GM12864 (cell line): ENCODE data around the gene CARMIL1.

Experiments used
- DNase-seq: peaks from one replicate; pipeline ENCODE4 v3.0.0-alpha.2; 2011; ENCODE audit warnings: low read depth
- H3K4me3 ChIP-seq: 2 replicates; pipeline ENCODE4 v1.5.1; 2011; ENCODE audit warnings: mild to moderate bottlenecking, low read depth, low read length, control low read depth
- CTCF ChIP-seq: IDR thresholded peaks from 2 replicates; pipeline ENCODE4 v1.5.1; 2011; ENCODE audit warnings: low read depth, mild to moderate bottlenecking, moderate library complexity, low read length, control low read depth, inconsistent platforms; ENCODE audit errors: missing control alignments

CARMIL1 gene

GRCh38 chr6:25550631-25551030, 271.5 kb downstream of the CARMIL1 start:
- no peak for DNase-seq
- H3K4me3 ChIP-seq, result no peak overlapping the region
- no peak for TF ChIP-seq CTCF

- DNase-seq, result no peak
- H3K4me3 ChIP-seq, result no peak overlapping the region
- TF ChIP-seq CTCF, result no peak
Observed at GRCh38 chr6:25553502-25553901, 274.3 kb downstream of the CARMIL1 start.

GRCh38 chr6:25555188-25555587, 276.0 kb downstream of the CARMIL1 start:
- H3K4me3 ChIP-seq, result no peak overlapping the region
- no peak for TF ChIP-seq CTCF
- DNase-seq, result no peak

GRCh38 chr6:25556516-25556915, 277.3 kb downstream of the CARMIL1 start:
- no peak overlapping the region for H3K4me3 ChIP-seq
- DNase-seq, result no peak
- peak; percentile 85 for TF ChIP-seq CTCF

GRCh38 chr6:25558155-25558817, 279.1 kb downstream of the CARMIL1 start:
- H3K4me3 ChIP-seq, result no peak overlapping the region
- no peak for TF ChIP-seq CTCF
- DNase-seq, result no peak

- DNase-seq, result no peak
- no peak overlapping the region for H3K4me3 ChIP-seq
- no peak for TF ChIP-seq CTCF
Observed at GRCh38 chr6:25560865-25561264, 281.7 kb downstream of the CARMIL1 start.

- no peak for DNase-seq
- no peak overlapping the region for H3K4me3 ChIP-seq
- TF ChIP-seq CTCF, result no peak
Observed at GRCh38 chr6:25564943-25565342, 285.8 kb downstream of the CARMIL1 start.
